H1 (cell line): ENCODE measurements around the gene PLCH2. TPM values are rescaled to one million over a fixed set of nuclear protein-coding genes. Genes with fewer than 3 reads are reported as not detected.

Source experiments
- CTCF ChIA-PET: fragments of 300-600 bp; sonication (Branson Sonifier 250); formaldehyde crosslinking; loops from one replicate; lab custom pipeline; 2021; ENCODE audit not compliant: partially characterized antibody; lab: Charles Lee
- POLR2A ChIA-PET: fragments of 300-600 bp; sonication (Branson Sonifier 250); formaldehyde crosslinking; loops from one replicate; lab custom pipeline; 2021; ENCODE audit warnings: inconsistent platforms; ENCODE audit not compliant: partially characterized antibody; lab: Charles Lee
- DNase-seq, 2 experiments: peaks; one replicate each; pipeline versions ENCODE4 v3.0.0 to v3.0.0-alpha.2; 2010 to 2022; ENCODE audit warnings: low spot score in 2 of 2, low read depth in 1 of 2, mixed read lengths in 1 of 2
- FAIRE-seq: peaks from 2 replicates; lab custom pipeline; 2011; peaks lifted over from hg19 to GRCh38; lab: Jason Lieb, UNC
- H2AFZ ChIP-seq: 2 replicates; pipeline ENCODE4 v1.8.1; 2012; ENCODE audit warnings: low read length, inconsistent platforms
- H2AK5ac ChIP-seq: 2 replicates; pipeline ENCODE4 v1.6.1; 2013; ENCODE audit warnings: low read depth, low read length
- H2BK120ac ChIP-seq: replicated peaks from 2 replicates; pipeline ENCODE3; 2013; ENCODE audit warnings: low read depth, low read length, inconsistent platforms
- H2BK12ac ChIP-seq: 2 replicates; pipeline ENCODE4 v1.6.1; 2013; ENCODE audit warnings: low read depth, low read length
- H2BK15ac ChIP-seq: 2 replicates; pipeline ENCODE4 v1.6.1; 2013; ENCODE audit warnings: low read length
- H2BK20ac ChIP-seq: 2 replicates; pipeline ENCODE4 v1.6.1; 2013; ENCODE audit warnings: low read length
- H2BK5ac ChIP-seq: 2 replicates; pipeline ENCODE4 v1.6.1; 2013; ENCODE audit warnings: low read depth, low read length
- H3K14ac ChIP-seq: 2 replicates; pipeline ENCODE4 v1.6.1; 2013; ENCODE audit warnings: inconsistent platforms; ENCODE audit not compliant: insufficient read length
- H3K18ac ChIP-seq: 2 replicates; pipeline ENCODE4 v1.6.1; 2013; ENCODE audit warnings: low read length; ENCODE audit errors: extremely low read depth
- H3K23ac ChIP-seq: 2 replicates; pipeline ENCODE4 v1.6.1; 2013; ENCODE audit warnings: inconsistent platforms; ENCODE audit not compliant: insufficient read length
- H3K23me2 ChIP-seq: 2 replicates; pipeline ENCODE4 v1.6.1; 2013; ENCODE audit warnings: low read depth, low read length
- H3K27ac ChIP-seq: 2 replicates; pipeline ENCODE4 v1.6.1; 2011; ENCODE audit warnings: low read depth, low read length, inconsistent platforms
- H3K27me3 ChIP-seq, 4 experiments: replicated peaks in 1 of 4; 1 replicate in 1 of 4; 2 replicates in 3 of 4; pipeline versions ENCODE4 v1.6.1 to v1.8.1; 2011 to 2013; ENCODE audit warnings: low read length in 3 of 4, mild to moderate bottlenecking in 3 of 4, inconsistent platforms in 2 of 4, mixed read lengths in 2 of 4, moderate library complexity in 1 of 4; ENCODE audit not compliant: control insufficient read depth in 3 of 4, insufficient read depth in 3 of 4; ENCODE audit errors: extremely low read depth in 1 of 4
- H3K36me3 ChIP-seq, 4 experiments: 2 replicates each; pipeline versions ENCODE4 v1.6.1 to v1.8.1; 2011 to 2013; ENCODE audit warnings: mild to moderate bottlenecking in 4 of 4, low read length in 3 of 4, moderate library complexity in 2 of 4, control low read depth in 1 of 4, inconsistent platforms in 1 of 4; ENCODE audit not compliant: insufficient read depth in 4 of 4, control insufficient read depth in 2 of 4
- H3K4ac ChIP-seq: replicated peaks from 2 replicates; pipeline ENCODE3; 2013; ENCODE audit warnings: low read length, low read depth, mixed read lengths, inconsistent platforms; ENCODE audit not compliant: insufficient read length
- H3K4me1 ChIP-seq, 4 experiments: replicated peaks in 1 of 4; 1 replicate in 1 of 4; 2 replicates in 3 of 4; pipeline versions ENCODE4 v1.6.1 to v1.8.1; 2011 to 2013; ENCODE audit warnings: low read length in 3 of 4, inconsistent platforms in 2 of 4, mixed read lengths in 1 of 4; ENCODE audit not compliant: insufficient read depth in 4 of 4, control insufficient read depth in 3 of 4
- H3K4me2 ChIP-seq, 2 experiments: 2 replicates each; pipeline versions ENCODE4 v1.6.1 to v1.8.1; 2011 to 2013; ENCODE audit warnings: low read depth in 2 of 2, low read length in 2 of 2, control low read depth in 1 of 2, inconsistent platforms in 1 of 2, mild to moderate bottlenecking in 1 of 2; ENCODE audit not compliant: insufficient read depth in 1 of 2
- H3K4me3 ChIP-seq, 4 experiments: fragments of 200-600, 300-600 bp in 1 of 4; sonication (generic), shearing (Covaris generic), sonication (Bioruptor Twin) in 1 of 4; 2 replicates each; pipeline versions ENCODE4 v1.5.1 to v1.8.1; 2011 to 2016; ENCODE audit warnings: low read length in 4 of 4, low read depth in 3 of 4, control low read depth in 2 of 4, inconsistent platforms in 2 of 4, mild to moderate bottlenecking in 2 of 4, mixed read lengths in 1 of 4, moderate library complexity in 1 of 4; ENCODE audit not compliant: insufficient read depth in 2 of 4; ENCODE audit errors: extremely low read depth in 1 of 4
- H3K56ac ChIP-seq: replicated peaks from 2 replicates; pipeline ENCODE3; 2013; ENCODE audit warnings: low read depth, mild to moderate bottlenecking, mixed read lengths, low read length, inconsistent platforms; ENCODE audit not compliant: insufficient read length
- H3K79me1 ChIP-seq: 2 replicates; pipeline ENCODE4 v1.6.1; 2013; ENCODE audit warnings: low read depth, low read length, control low read depth
- H3K79me2 ChIP-seq, 2 experiments: 2 replicates each; pipeline versions ENCODE4 v1.6.1 to v1.8.1; 2012 to 2013; ENCODE audit warnings: low read length in 2 of 2, mild to moderate bottlenecking in 2 of 2, inconsistent platforms in 1 of 2; ENCODE audit not compliant: insufficient read depth in 2 of 2, control insufficient read depth in 1 of 2
- H3K9ac ChIP-seq, 4 experiments: replicated peaks in 1 of 4; 1 replicate in 1 of 4; 2 replicates in 3 of 4; pipeline versions ENCODE4 v1.6.1 to v1.8.1; 2011 to 2013; ENCODE audit warnings: low read depth in 3 of 4, low read length in 3 of 4, control low read depth in 2 of 4, mild to moderate bottlenecking in 2 of 4, moderate library complexity in 2 of 4, inconsistent platforms in 1 of 4; ENCODE audit errors: extremely low read depth in 1 of 4
- H3K9me3 ChIP-seq, 2 experiments: 2 replicates each; pipeline versions ENCODE4 v1.6.1 to v1.8.1; 2012 to 2013; ENCODE audit warnings: mild to moderate bottlenecking in 2 of 2, moderate library complexity in 2 of 2, control low read depth in 1 of 2, inconsistent platforms in 1 of 2, low read depth in 1 of 2, low read length in 1 of 2, mixed read lengths in 1 of 2; ENCODE audit not compliant: insufficient read depth in 2 of 2
- H4K20me1 ChIP-seq, 2 experiments: replicated peaks in 1 of 2; 2 replicates each; pipeline versions ENCODE3 to v1.8.1; 2011 to 2013; ENCODE audit warnings: inconsistent platforms in 2 of 2, low read length in 2 of 2, mild to moderate bottlenecking in 1 of 2; ENCODE audit not compliant: insufficient read depth in 2 of 2, control insufficient read depth in 1 of 2
- H4K5ac ChIP-seq: 2 replicates; pipeline ENCODE4 v1.6.1; 2013; ENCODE audit warnings: low read length, low read depth, mixed read lengths, inconsistent platforms; ENCODE audit not compliant: insufficient read length
- H4K8ac ChIP-seq: 2 replicates; pipeline ENCODE4 v1.8.0; 2013; ENCODE audit warnings: mild to moderate bottlenecking, moderate library complexity, low read length, inconsistent platforms; ENCODE audit not compliant: insufficient read depth; ENCODE audit errors: extremely low read depth
- H4K91ac ChIP-seq: replicated peaks from 2 replicates; pipeline ENCODE3; 2013; ENCODE audit warnings: low read length, mixed read lengths, inconsistent platforms; ENCODE audit not compliant: insufficient read length
- BRCA1 ChIP-seq: IDR thresholded peaks from 2 replicates; pipeline ENCODE4 v1.6.1; 2012; ENCODE audit warnings: low read depth, low read length, improper control_type of control experiment
- CEBPB ChIP-seq: IDR thresholded peaks from 2 replicates; pipeline ENCODE4 v1.6.1; 2012; ENCODE audit warnings: low read depth, low read length
- CHD1 ChIP-seq: IDR thresholded peaks from 2 replicates; pipeline ENCODE4 v1.6.1; 2012; ENCODE audit warnings: low read depth, low read length, improper control_type of control experiment
- CREB1 ChIP-seq: IDR thresholded peaks from 2 replicates; pipeline ENCODE4 v1.6.1; 2012; ENCODE audit warnings: inconsistent platforms
- EP300 ChIP-seq, 2 experiments: IDR thresholded peaks; 1 replicate in 1 of 2; 2 replicates in 1 of 2; pipeline ENCODE4 v1.6.1; 2011 to 2012; ENCODE audit warnings: low read depth in 2 of 2, low read length in 2 of 2, mild to moderate bottlenecking in 2 of 2, borderline replicate concordance in 1 of 2, inconsistent platforms in 1 of 2, moderate library complexity in 1 of 2
- EZH2 ChIP-seq: fragments of 200-600 bp; sonication (generic); IDR thresholded peaks from 2 replicates; pipeline ENCODE4 v1.7.1; 2012; ENCODE audit warnings: low read depth, mild to moderate bottlenecking, moderate library complexity, low read length, inconsistent platforms; ENCODE audit not compliant: severe bottlenecking
- MAFK ChIP-seq: IDR thresholded peaks from 2 replicates; pipeline ENCODE4 v1.6.1; 2012; ENCODE audit warnings: low read depth, mild to moderate bottlenecking, improper control_type of control experiment, low read length
- RFX5 ChIP-seq: IDR thresholded peaks from 2 replicates; pipeline ENCODE4 v1.6.1; 2011; ENCODE audit warnings: low read depth, low read length, improper control_type of control experiment, borderline replicate concordance
- SIX5 ChIP-seq: IDR thresholded peaks from 2 replicates; pipeline ENCODE4 v1.6.1; 2011; ENCODE audit warnings: mild to moderate bottlenecking, low read depth, low read length
- TBP ChIP-seq: IDR thresholded peaks from 2 replicates; pipeline ENCODE4 v1.6.1; 2011; ENCODE audit warnings: low read depth, low read length, improper control_type of control experiment
- TCF12 ChIP-seq: IDR thresholded peaks from 2 replicates; pipeline ENCODE4 v1.6.1; 2011; ENCODE audit warnings: low read depth, mild to moderate bottlenecking, low read length
- TEAD4 ChIP-seq: IDR thresholded peaks from 2 replicates; pipeline ENCODE4 v1.6.1; 2012; ENCODE audit warnings: low read depth, low read length, inconsistent platforms, mixed read lengths
- USF2 ChIP-seq: IDR thresholded peaks from 2 replicates; pipeline ENCODE4 v1.6.1; 2011; ENCODE audit warnings: low read length, improper control_type of control experiment
- WGBS, 2 experiments: shearing (Covaris generic) in 1 of 2; methylation state at CpG; one replicate each; pipeline versions ENCODE4 v1.1.6 to v1.1.7; 2013 to 2015; ENCODE audit warnings: low lambda C conversion rate in 2 of 2, mixed read lengths in 2 of 2, inconsistent platforms in 1 of 2, low coverage in 1 of 2, missing lambda C conversion rate in 1 of 2; ENCODE audit not compliant: insufficient replicate concordance in 2 of 2, insufficient coverage in 1 of 2, insufficient read length in 1 of 2; ENCODE audit errors: extremely low coverage in 1 of 2, missing lambda C conversion rate in 1 of 2; 5-methylcytosine and 5-hydroxymethylcytosine counted together
- polyA plus RNA-seq, 7 experiments: library from polyadenylated mRNA; depleted of rRNA in 3 of 7; stranded (reverse) in 5 of 7; unstranded in 2 of 7; fragments of >200 nt in 5 of 7; fragments of 200-250 nt in 2 of 7; gene quantifications; 1 replicate in 5 of 7; 2 replicates in 1 of 7; 4 replicates in 1 of 7; pipeline versions ENCODE4 v1.2.1 to v1.2.3, GENCODE V29; 2011 to 2013; ENCODE audit warnings: missing spikeins in 2 of 7, mixed read lengths in 2 of 7
- total RNA-seq: library from RNA; stranded (reverse); fragmentation: NEBNext Ultra II Directional; extraction: Animal tissue kit (Norgen Biotek cat#: 25700); gene quantifications from 2 replicates; pipeline ENCODE4 v1.2.1, GENCODE V29; 2021
- TF ChIP-seq, protein P1 (sequence below): IDR thresholded peaks from 2 replicates; pipeline ENCODE4 v1.6.1; 2012; ENCODE audit warnings: inconsistent platforms

The PLCH2 gene
- total and polyA plus RNA-seq, 2 of the 8 experiments (the other 6 are each of a cell fraction or from before 2014, with no cell fraction given): 0.14 to 0.19 TPM

GRCh38 chr1:2463396-2463795 is 12.7 kb upstream of the PLCH2 start:
- Histone ChIP-seq H2BK15ac (no peak overlapping the region), H2AFZ (no peak overlapping the region), H4K8ac (no peak overlapping the region), H3K9me3 (no peaks in the 10 kb centered on the region), H3K4me2 (no peak overlapping the region), H3K79me2 (no peaks in the 10 kb centered on the region), H2BK5ac (no peak overlapping the region), H3K4ac (no peak overlapping the region), H4K20me1 (peaks cover 1 to 2% of the 10 kb centered on the region in 2 experiments), H3K79me1 (no peaks in the 10 kb centered on the region), H3K27me3 (no peaks in the 10 kb centered on the region; a peak in 1 of 7 replicates), H3K18ac (no peak overlapping the region), H3K4me1 (peaks cover 0 to 3% (median 0%) of the 10 kb centered on the region in 4 experiments; a peak in 2 of 7 replicates), H3K4me3 (no peak overlapping the region), H3K56ac (no peak overlapping the region), H2BK12ac (no peak overlapping the region), H4K5ac (no peak overlapping the region), H3K14ac (no peak overlapping the region), H2BK20ac (no peak overlapping the region), H3K36me3 (no peaks in the 10 kb centered on the region), H4K91ac (no peak overlapping the region), H3K23me2 (no peaks in the 10 kb centered on the region; the same call in 1 of the 2 replicates), H3K27ac (no peak overlapping the region), H2BK120ac (no peak overlapping the region), H3K23ac (no peak overlapping the region), H2AK5ac (no peak overlapping the region), H3K9ac (no peak overlapping the region)
- FAIRE-seq (no peak), DNase-seq (no peak)
- ChIA-PET POLR2A (no interaction called here), CTCF (interaction anchor here (1.2 to 1.9 kb wide), 5 partner anchors 13 to 76 kb away, joined by 3 to 5 read pairs (median 4); partner anchors contain the start of gene PEX10)
- TF ChIP-seq EP300 (IDR thresholded peaks at IDR 0.05; ENCODE audit: borderline replicate concordance in 1 of 2, low read depth in 2 of 2, low read length in 2 of 2): no peak
- TF ChIP-seq MAFK: no peak
- no peak for TF ChIP-seq TBP
- TF ChIP-seq EZH2: no peak
- TF ChIP-seq, protein P1, sequence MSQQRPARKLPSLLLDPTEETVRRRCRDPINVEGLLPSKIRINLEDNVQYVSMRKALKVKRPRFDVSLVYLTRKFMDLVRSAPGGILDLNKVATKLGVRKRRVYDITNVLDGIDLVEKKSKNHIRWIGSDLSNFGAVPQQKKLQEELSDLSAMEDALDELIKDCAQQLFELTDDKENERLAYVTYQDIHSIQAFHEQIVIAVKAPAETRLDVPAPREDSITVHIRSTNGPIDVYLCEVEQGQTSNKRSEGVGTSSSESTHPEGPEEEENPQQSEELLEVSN: no peak
- TF ChIP-seq USF2: no peak
- TF ChIP-seq RFX5: no peak
- TF ChIP-seq TEAD4: no peak
- TF ChIP-seq SIX5: no peak
- TF ChIP-seq CHD1: no peak
- TF ChIP-seq CEBPB: no peak
- TF ChIP-seq TCF12: no peak
- no peak for TF ChIP-seq BRCA1
- no peak for TF ChIP-seq CREB1
- WGBS, 2 experiments: 82% methylated on average over 17 of the region's 17 CpGs; no CpG with 5 or more reads in 1 of the 2 experiments
